HepG2 (cell line): Measurements from ENCODE around the gene TRIM7. TPM values are rescaled to one million over a fixed set of nuclear protein-coding genes. Genes with fewer than 3 reads are reported as not detected.

Experiments
- AGO2 ChIP-seq: fragments of 200-400 bp; formaldehyde crosslinking; optimal IDR thresholded peaks from 2 replicates; pipeline ENCODE3; 2017; ENCODE audit warnings: mild to moderate bottlenecking, low read depth, low read length, moderate library complexity
- HOXD1 ChIP-seq: sonication (generic); formaldehyde crosslinking; IDR thresholded peaks from 2 replicates; pipeline ENCODE4 v1.5.0; 2020; ENCODE audit warnings: missing genetic modification reagents
- KDM2A ChIP-seq: sonication (generic); formaldehyde crosslinking; IDR thresholded peaks from 2 replicates; pipeline ENCODE4 v1.4.0; 2020; ENCODE audit warnings: low read depth, missing genetic modification reagents, borderline replicate concordance
- LCORL ChIP-seq, 2 experiments: fragments of 450-650 bp in 1 of 2; sonication (generic) in 1 of 2; formaldehyde crosslinking in 1 of 2; IDR thresholded peaks; 2 replicates each; pipeline versions ENCODE4 v1.5.0 to v1.6.1; 2017 to 2020; ENCODE audit warnings: antibody characterized with exemption in 1 of 2, missing genetic modification reagents in 1 of 2
- MXI1 ChIP-seq: IDR thresholded peaks from 3 replicates; pipeline ENCODE4 v1.6.1; 2012; ENCODE audit warnings: low read depth, low read length, inconsistent platforms, borderline replicate concordance
- MYPOP ChIP-seq: sonication (generic); formaldehyde crosslinking; IDR thresholded peaks from 2 replicates; pipeline ENCODE4 v1.8.1; 2023; ENCODE audit warnings: mild to moderate bottlenecking, moderate library complexity, missing genetic modification reagents
- NR2F1 ChIP-seq, 2 experiments: fragments of 450-650 bp in 1 of 2; formaldehyde crosslinking in 1 of 2; IDR thresholded peaks; 2 replicates each; pipeline versions ENCODE4 v1.5.0 to v1.6.1; 2016 to 2020; ENCODE audit warnings: mild to moderate bottlenecking in 1 of 2, missing compliant biosample characterization in 1 of 2, missing genetic modification reagents in 1 of 2, moderate library complexity in 1 of 2
- RARA ChIP-seq: IDR thresholded peaks from 2 replicates; pipeline ENCODE4 v1.6.1; 2016; ENCODE audit warnings: missing genetic modification reagents, missing compliant biosample characterization
- SNAPC4 ChIP-seq: sonication (generic); formaldehyde crosslinking; IDR thresholded peaks from 2 replicates; pipeline ENCODE4 v1.4.0; 2020; ENCODE audit warnings: mild to moderate bottlenecking, missing genetic modification reagents
- ZBTB39 ChIP-seq: sonication (generic); formaldehyde crosslinking; IDR thresholded peaks from 2 replicates; pipeline ENCODE4 v1.5.0; 2020; ENCODE audit warnings: missing genetic modification reagents
- ZNF337 ChIP-seq: sonication (generic); formaldehyde crosslinking; IDR thresholded peaks from 2 replicates; pipeline ENCODE4 v1.5.1; 2020; ENCODE audit warnings: missing genetic modification reagents, low read depth, mild to moderate bottlenecking, borderline replicate concordance
- ZNF460 ChIP-seq: sonication (generic); formaldehyde crosslinking; IDR thresholded peaks from 2 replicates; pipeline ENCODE4 v1.5.1; 2020; ENCODE audit warnings: missing genetic modification reagents, mild to moderate bottlenecking, borderline replicate concordance
- ZNF564 ChIP-seq: sonication (generic); formaldehyde crosslinking; IDR thresholded peaks from 2 replicates; pipeline ENCODE4 v1.8.1; 2023; ENCODE audit warnings: mild to moderate bottlenecking, missing genetic modification reagents
- ZNF639 ChIP-seq: conservative IDR thresholded peaks from 2 replicates; pipeline ENCODE4 v1.6.1; 2018; ENCODE audit warnings: missing genetic modification reagents
- ZNF644 ChIP-seq: IDR thresholded peaks from 2 replicates; pipeline ENCODE4 v1.6.1; 2016; ENCODE audit warnings: low read depth
- ZNF749 ChIP-seq: sonication (generic); formaldehyde crosslinking; IDR thresholded peaks from 2 replicates; pipeline ENCODE4 v1.8.0; 2022; ENCODE audit warnings: mild to moderate bottlenecking, missing genetic modification reagents, moderate library complexity, borderline replicate concordance
- ZSCAN29 ChIP-seq: sonication (generic); formaldehyde crosslinking; conservative IDR thresholded peaks from 2 replicates; pipeline ENCODE4 v1.4.0; 2020; ENCODE audit warnings: mild to moderate bottlenecking, missing genetic modification reagents
- polyA plus RNA-seq, 8 experiments: library from polyadenylated mRNA; depleted of rRNA in 3 of 8; stranded (reverse) in 7 of 8; unstranded in 1 of 8; fragments of >200 nt; fragmentation: Illumina TruSeq in 4 of 8; extraction: Trizol in 4 of 8; gene quantifications; 2 replicates each; pipeline versions ENCODE4 v1.2.1 to v1.2.3, GENCODE V29; 2011 to 2016; ENCODE audit warnings: low read depth in 4 of 8, missing spikeins in 1 of 8, mixed read lengths in 1 of 8; ENCODE audit not compliant: insufficient read depth in 1 of 8
- total RNA-seq, 5 experiments: library from RNA; depleted of rRNA; stranded (reverse); fragments of >200 nt; fragmentation: Illumina TruSeq; extraction: Trizol; gene quantifications; 2 replicates each; pipeline ENCODE4 v1.2.3, GENCODE V29; 2016; ENCODE audit warnings: low read depth in 1 of 5

TRIM7 gene
- total and polyA plus RNA-seq, 2 of the 13 experiments (the other 11 are each of a cell fraction or from before 2014, with no cell fraction given), result 0.13 TPM; not detected in 1

DNA sequence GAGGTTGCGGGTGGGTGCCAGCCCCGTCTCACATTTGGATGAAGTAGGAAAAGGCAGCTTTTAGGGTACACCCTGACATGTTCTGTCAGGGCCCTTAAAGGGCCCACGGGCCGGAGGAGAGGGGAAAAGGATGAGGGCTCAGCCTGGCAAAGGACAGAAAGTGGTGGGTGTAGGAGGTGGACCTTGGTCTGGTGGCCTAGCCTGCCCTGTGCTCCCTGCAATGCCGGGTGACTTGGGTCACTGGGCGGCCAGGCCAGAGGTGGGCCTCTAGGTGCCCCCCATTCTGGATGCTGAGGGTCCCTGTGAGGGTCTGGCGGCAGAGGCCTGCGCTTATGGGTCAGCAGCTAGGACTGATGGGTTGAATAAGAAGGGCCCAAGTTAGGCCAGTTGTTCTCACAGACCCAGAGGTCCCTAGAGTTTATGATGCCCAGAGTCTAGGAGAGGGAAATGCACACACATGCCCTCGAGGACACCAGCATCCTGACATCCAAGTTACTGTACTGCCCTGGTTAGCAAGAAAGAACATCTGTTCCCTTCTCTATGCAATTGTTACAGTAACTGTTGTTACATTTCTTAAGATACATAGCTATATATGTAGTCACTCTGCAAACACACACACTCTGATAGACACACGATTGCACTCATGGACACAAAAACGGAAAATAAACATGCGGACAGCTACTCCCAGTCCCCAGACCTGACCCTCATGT lies 12.5 kb downstream of the TRIM7 start (continued):
- TF ChIP-seq LCORL (IDR thresholded peaks at IDR 0.05) (no peak), LCORL (CRISPR knock-in tag; IDR thresholded peaks at IDR 0.05) (0 out of 2 replicates have a peak, but pooled peaks have one; percentile 40), HOXD1 (0 out of 2 replicates have a peak, but pooled peaks have one; percentile 30), ZNF644 (CRISPR knock-in tag) (no peak), ZNF337 (no peak), ZSCAN29 (no peak), ZNF460 (CRISPR knock-in tag) (no peak), MXI1 (no peak), RARA (peak; percentile 17; the same call in 1 of the 2 replicates), AGO2 (peak; percentile 8), KDM2A (CRISPR knock-in tag) (no peak), MYPOP (CRISPR knock-in tag) (0 out of 2 replicates have a peak, but pooled peaks have one; percentile 22), NR2F1 (CRISPR knock-in tag; IDR thresholded peaks at IDR 0.05) (0 out of 4 replicates have a peak, but pooled peaks of 1 of the 2 experiments have one; percentile 28), ZNF639 (CRISPR knock-in tag) (no peak), ZNF749 (CRISPR knock-in tag) (no peak), ZBTB39 (no peak), SNAPC4 (no peak), ZNF564 (CRISPR knock-in tag) (0 out of 2 replicates have a peak, but pooled peaks have one; percentile 14)
